CD4-positive, alpha-beta T cell (primary cell): Measurements from ENCODE around the gene RTN4RL1. TPM values are rescaled to one million over a fixed set of nuclear protein-coding genes. Genes with fewer than 3 reads are reported as not detected.

Experiments used
- ATAC-seq: fragments of 200-7000 bp; cut with Tn5 transposase; one replicate; pipeline ENCODE4 v1.10.0; 2022; ENCODE audit warnings: mild to moderate bottlenecking; ENCODE audit not compliant: poor library complexity
- CTCF ChIA-PET: fragments of 350-600 bp; sonication (Branson Sonifier 250); formaldehyde crosslinking; loops from one replicate; lab custom pipeline; 2021; ENCODE audit warnings: antibody characterized with exemption, inconsistent platforms; lab: Charles Lee
- POLR2A ChIA-PET: fragments of 350-600 bp; sonication (Branson Sonifier 250); formaldehyde crosslinking; loops from one replicate; lab custom pipeline; 2021; ENCODE audit warnings: antibody characterized with exemption, inconsistent platforms; lab: Charles Lee
- DNase-seq, 14 experiments: peaks; one replicate each; pipeline ENCODE4 v3.0.0-alpha.2; 2013 to 2020; ENCODE audit warnings: mixed read lengths in 2 of 14
- H3K27ac ChIP-seq, 2 donors: one replicate each; pipeline versions ENCODE4 v1.5.1 to v1.7.0; 2013; ENCODE audit warnings: low read length in 2 of 2, low read depth in 1 of 2, mild to moderate bottlenecking in 1 of 2
- H3K27me3 ChIP-seq, 2 experiments: 1 replicate in 1 of 2; 2 replicates in 1 of 2; pipeline versions ENCODE4 v1.6.1 to v1.7.0; 2013; ENCODE audit warnings: low read length in 2 of 2, control low read depth in 1 of 2, mild to moderate bottlenecking in 1 of 2, moderate library complexity in 1 of 2; ENCODE audit not compliant: insufficient read depth in 2 of 2, control insufficient read depth in 1 of 2
- H3K36me3 ChIP-seq: one replicate; pipeline ENCODE4 v1.6.1; 2013; ENCODE audit warnings: low read length, control low read depth; ENCODE audit not compliant: insufficient read depth
- H3K4me1 ChIP-seq: one replicate; pipeline ENCODE4 v1.6.1; 2013; ENCODE audit warnings: low read length, control low read depth; ENCODE audit not compliant: insufficient read depth
- H3K4me3 ChIP-seq: one replicate; pipeline ENCODE4 v1.5.1; 2013; ENCODE audit warnings: mild to moderate bottlenecking, low read length, moderate library complexity
- H3K9me3 ChIP-seq, 2 experiments: 1 replicate in 1 of 2; 2 replicates in 1 of 2; pipeline versions ENCODE4 v1.6.1 to v1.7.0; 2013; ENCODE audit warnings: low read length in 2 of 2, mild to moderate bottlenecking in 2 of 2, control low read depth in 1 of 2, moderate library complexity in 1 of 2; ENCODE audit not compliant: control insufficient read depth in 1 of 2, insufficient read depth in 1 of 2
- H3K27ac Mint-ChIP-seq: one replicate; pipeline ENCODE4 v1.8.0; 2020; ENCODE audit warnings: mixed read lengths
- H3K27me3 Mint-ChIP-seq: one replicate; pipeline ENCODE4 v1.8.0; 2021; ENCODE audit warnings: mixed read lengths
- H3K36me3 Mint-ChIP-seq: one replicate; pipeline ENCODE4 v1.8.0; 2021; ENCODE audit warnings: low read depth, mixed read lengths
- H3K4me1 Mint-ChIP-seq: one replicate; pipeline ENCODE4 v1.8.0; 2021; ENCODE audit warnings: low read depth, mixed read lengths
- H3K4me3 Mint-ChIP-seq: one replicate; pipeline ENCODE4 v1.8.0; 2020; ENCODE audit warnings: mild to moderate bottlenecking, mixed read lengths
- H3K9me3 Mint-ChIP-seq: one replicate; pipeline ENCODE4 v1.8.0; 2020; ENCODE audit warnings: mixed read lengths
- intact Hi-C, 2 experiments: fragments of 100-400 bp; cut with DNase I in 1 of 2; cut with micrococcal nuclease in 1 of 2; formaldehyde crosslinking; loops; one replicate each; pipeline versions ENCODE4 v1.15.1 to v1.9.0; 2023 to 2025; cut with DNase I, micrococcal nuclease
- total RNA-seq, 174 experiments: library from RNA in 2 of 174; stranded (reverse) in 2 of 174; gene quantifications; one replicate each; pipeline ENCODE4 v1.2.3 and lab custom pipeline; 2021 to 2026
- TF ChIP-seq, protein P1 (sequence below): fragments of 200-600 bp; IDR thresholded peaks from one replicate; pipeline ENCODE4 v1.8.0; 2022; ENCODE audit warnings: antibody characterized with exemption, mild to moderate bottlenecking

The RTN4RL1 gene
- total RNA-seq, 2 experiments from 2014 or later = 0.06 to 0.11 TPM

DNA sequence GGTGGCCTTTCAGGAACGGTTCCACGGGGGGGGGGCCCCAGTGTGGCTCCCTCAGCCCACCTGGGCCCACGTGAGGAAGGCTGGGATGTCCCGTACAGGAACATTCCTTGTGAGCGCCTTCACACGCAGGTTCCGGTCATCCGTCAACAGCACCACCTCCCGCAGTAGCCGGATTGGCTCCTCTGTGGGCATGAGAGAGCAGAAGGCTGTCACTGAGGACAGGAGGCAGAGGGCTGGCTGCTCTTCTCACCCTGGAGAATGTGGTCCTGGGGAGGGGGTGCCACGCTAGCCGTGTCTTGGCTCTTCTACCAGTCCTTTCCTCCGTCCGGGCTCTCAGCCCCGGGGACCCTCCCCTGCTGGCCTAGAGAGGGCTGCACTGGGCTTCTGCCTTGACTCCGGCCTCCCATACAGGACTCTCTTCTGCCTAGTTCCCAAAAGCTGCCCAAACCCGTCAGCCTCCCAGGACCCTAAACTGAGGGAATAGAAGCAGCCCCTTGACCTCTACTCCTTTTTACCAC, 36.4 kb upstream of the RTN4RL1 start:
- Mint-ChIP-seq H3K4me3 (no peak overlapping the region), H3K27me3 (peaks cover 43% of the 10 kb centered on the region), H3K9me3 (no peaks in the 10 kb centered on the region), H3K4me1 (peaks cover 17% of the 10 kb centered on the region), H3K36me3 (peaks cover 65% of the 10 kb centered on the region), H3K27ac (no peak overlapping the region)
- ATAC-seq (no peak), DNase-seq (peak in 1 of 14 experiments; percentile 26)
- intact Hi-C loops = no loop called here
- Histone ChIP-seq H3K36me3 (peaks cover 51% of the 10 kb centered on the region), H3K27ac (no peak overlapping the region), H3K9me3 (peaks cover 0 to 6% of the 10 kb centered on the region in 2 experiments), H3K4me1 (peaks cover 43% of the 10 kb centered on the region), H3K27me3 (peaks cover 4 to 6% of the 10 kb centered on the region in 2 experiments), H3K4me3 (no peak overlapping the region)
- CTCF ChIA-PET = no interaction called here
- TF ChIP-seq, protein P1, sequence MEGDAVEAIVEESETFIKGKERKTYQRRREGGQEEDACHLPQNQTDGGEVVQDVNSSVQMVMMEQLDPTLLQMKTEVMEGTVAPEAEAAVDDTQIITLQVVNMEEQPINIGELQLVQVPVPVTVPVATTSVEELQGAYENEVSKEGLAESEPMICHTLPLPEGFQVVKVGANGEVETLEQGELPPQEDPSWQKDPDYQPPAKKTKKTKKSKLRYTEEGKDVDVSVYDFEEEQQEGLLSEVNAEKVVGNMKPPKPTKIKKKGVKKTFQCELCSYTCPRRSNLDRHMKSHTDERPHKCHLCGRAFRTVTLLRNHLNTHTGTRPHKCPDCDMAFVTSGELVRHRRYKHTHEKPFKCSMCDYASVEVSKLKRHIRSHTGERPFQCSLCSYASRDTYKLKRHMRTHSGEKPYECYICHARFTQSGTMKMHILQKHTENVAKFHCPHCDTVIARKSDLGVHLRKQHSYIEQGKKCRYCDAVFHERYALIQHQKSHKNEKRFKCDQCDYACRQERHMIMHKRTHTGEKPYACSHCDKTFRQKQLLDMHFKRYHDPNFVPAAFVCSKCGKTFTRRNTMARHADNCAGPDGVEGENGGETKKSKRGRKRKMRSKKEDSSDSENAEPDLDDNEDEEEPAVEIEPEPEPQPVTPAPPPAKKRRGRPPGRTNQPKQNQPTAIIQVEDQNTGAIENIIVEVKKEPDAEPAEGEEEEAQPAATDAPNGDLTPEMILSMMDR = no peak
- POLR2A ChIA-PET = no interaction called here

DNA sequence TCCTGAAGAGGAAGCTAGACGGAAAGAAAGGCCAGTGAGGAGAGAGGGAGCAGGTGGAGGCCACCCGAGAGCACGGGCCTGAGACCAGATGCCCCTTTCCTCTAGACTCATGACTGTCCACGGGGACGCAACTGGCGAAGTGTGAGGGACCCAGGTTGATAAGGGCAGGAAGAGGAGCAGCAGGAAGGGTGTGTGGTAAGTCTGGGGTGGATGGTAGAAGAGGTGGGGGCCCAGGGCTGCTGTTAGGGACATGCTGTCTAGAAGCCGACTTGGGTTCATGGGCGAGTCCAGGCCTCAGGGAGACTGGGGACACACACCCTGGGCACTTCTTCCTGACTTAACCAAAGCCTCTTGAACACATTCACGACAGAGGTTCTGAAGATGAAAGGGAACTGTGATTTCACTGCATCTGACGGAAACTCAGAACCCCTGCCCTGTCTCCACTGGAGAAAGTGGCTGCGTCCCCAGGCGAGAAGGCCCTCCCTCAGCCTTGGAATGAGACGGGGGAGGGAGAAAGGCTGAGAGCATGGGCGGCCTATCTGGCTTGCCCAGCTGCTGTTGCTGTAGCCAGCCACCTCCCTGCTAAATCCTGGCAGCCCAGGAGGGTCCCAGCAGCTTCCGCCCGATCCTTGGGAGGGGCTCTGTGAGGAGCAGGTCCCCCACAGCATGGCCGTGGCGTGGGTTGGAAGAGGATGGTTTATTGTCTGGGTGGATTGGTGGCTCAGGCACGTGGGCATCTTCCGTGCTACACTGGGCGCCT, 35.7 kb upstream of the RTN4RL1 start:
- Mint-ChIP-seq H3K27me3 (peaks cover 38% of the 10 kb centered on the region), H3K27ac (no peak overlapping the region), H3K4me1 (peaks cover 18% of the 10 kb centered on the region), H3K4me3 (peak overlapping the region; percentile 40), H3K9me3 (no peaks in the 10 kb centered on the region), H3K36me3 (peaks cover 59% of the 10 kb centered on the region)
- peak in 1 of 14 experiments; percentile 26 for DNase-seq
- H3K4me1 ChIP-seq = peaks cover 48% of the 10 kb centered on the region
- intact Hi-C loops = no loop called here
- TF ChIP-seq, protein P1 = no peak
- ChIA-PET CTCF (interaction anchor here (1.0 kb wide), 1 partner anchor 184 kb away, joined by 4 read pairs; no protein-coding TSS in a partner anchor), POLR2A (no interaction called here)
- H3K4me3 ChIP-seq = no peak overlapping the region
- H3K27ac ChIP-seq = no peak overlapping the region
- H3K36me3 ChIP-seq = peaks cover 45% of the 10 kb centered on the region
- ATAC-seq = no peak
- H3K27me3 ChIP-seq = peaks cover 4 to 6% of the 10 kb centered on the region in 2 experiments
- H3K9me3 ChIP-seq = peaks cover 0 to 6% of the 10 kb centered on the region in 2 experiments

DNA sequence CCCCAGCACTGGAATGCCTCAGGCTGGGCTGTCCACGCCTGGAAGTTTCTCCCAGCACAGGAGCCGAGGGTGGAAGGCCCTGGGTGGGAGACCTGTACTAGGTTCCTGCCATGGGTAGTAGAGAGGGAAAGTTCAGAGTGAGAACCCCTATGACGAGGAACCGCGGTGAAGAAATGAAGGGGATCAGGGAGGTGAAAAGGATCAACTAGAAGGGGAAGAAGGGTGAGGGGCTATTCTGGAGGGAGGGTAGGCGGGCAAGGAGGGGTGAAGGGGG, 35.2 kb upstream of the RTN4RL1 start:
- no peak overlapping the region for H3K27ac Mint-ChIP-seq
- peak overlapping the region; percentile 40 for H3K4me3 Mint-ChIP-seq
- no peak for DNase-seq
- ChIA-PET CTCF (interaction anchor here (0.6 to 1.0 kb wide), 2 partner anchors 150 to 184 kb away, joined by 3 to 4 read pairs; no protein-coding TSS in a partner anchor), POLR2A (no interaction called here)
- H3K27ac ChIP-seq = no peak overlapping the region
- H3K27me3 Mint-ChIP-seq = peaks cover 38% of the 10 kb centered on the region
- H3K9me3 ChIP-seq = peaks cover 0 to 6% of the 10 kb centered on the region in 2 experiments
- peaks cover 18% of the 10 kb centered on the region for H3K4me1 Mint-ChIP-seq
- ATAC-seq = no peak
- peaks cover 4 to 6% of the 10 kb centered on the region in 2 experiments for H3K27me3 ChIP-seq
- TF ChIP-seq, protein P1 = no peak
- no peak overlapping the region for H3K4me3 ChIP-seq
- H3K36me3 Mint-ChIP-seq = peaks cover 53% of the 10 kb centered on the region
- peaks cover 39% of the 10 kb centered on the region for H3K36me3 ChIP-seq
- intact Hi-C loops = no loop called here
- H3K4me1 ChIP-seq = peaks cover 48% of the 10 kb centered on the region
- H3K9me3 Mint-ChIP-seq = no peaks in the 10 kb centered on the region
